Measurements from ENCODE around the gene TMEM156. TPM values are rescaled to one million over a fixed set of nuclear protein-coding genes. Genes with fewer than 3 reads are reported as not detected.
"Not testable (repeated sequence)": the region's sequence is repeated elsewhere in the genome, so short reads cannot be mapped to it uniquely, and the experiment has no call there.

TMEM156 gene
- total RNA-seq, 1 donor = under 0.01 TPM

DNA sequence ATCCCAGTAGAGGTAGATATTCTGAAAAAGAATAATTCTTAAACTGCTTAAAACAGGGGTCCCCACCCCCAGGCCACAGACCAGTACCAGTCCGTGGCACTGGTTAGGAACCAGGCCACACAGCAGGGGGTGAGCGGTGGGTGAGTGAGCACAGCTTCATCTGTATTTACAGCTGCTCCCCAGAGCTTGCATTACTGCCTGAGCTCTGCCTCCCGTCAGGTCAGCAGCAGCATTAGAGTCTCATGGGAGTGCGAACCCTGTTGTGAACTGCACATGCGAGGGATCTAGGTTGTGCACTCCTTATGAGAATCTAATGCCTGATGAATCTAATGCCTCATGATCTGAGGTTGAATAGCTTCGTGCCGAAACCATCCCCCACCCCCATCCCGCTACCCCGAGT, 87.8 kb downstream of the TMEM156 start:
- no peak for DNase-seq (ENCODE audit: low read depth)
- no peak overlapping the region for H3K4me3 ChIP-seq (ENCODE audit: low read depth, low read length)
- TF ChIP-seq, protein P1, sequence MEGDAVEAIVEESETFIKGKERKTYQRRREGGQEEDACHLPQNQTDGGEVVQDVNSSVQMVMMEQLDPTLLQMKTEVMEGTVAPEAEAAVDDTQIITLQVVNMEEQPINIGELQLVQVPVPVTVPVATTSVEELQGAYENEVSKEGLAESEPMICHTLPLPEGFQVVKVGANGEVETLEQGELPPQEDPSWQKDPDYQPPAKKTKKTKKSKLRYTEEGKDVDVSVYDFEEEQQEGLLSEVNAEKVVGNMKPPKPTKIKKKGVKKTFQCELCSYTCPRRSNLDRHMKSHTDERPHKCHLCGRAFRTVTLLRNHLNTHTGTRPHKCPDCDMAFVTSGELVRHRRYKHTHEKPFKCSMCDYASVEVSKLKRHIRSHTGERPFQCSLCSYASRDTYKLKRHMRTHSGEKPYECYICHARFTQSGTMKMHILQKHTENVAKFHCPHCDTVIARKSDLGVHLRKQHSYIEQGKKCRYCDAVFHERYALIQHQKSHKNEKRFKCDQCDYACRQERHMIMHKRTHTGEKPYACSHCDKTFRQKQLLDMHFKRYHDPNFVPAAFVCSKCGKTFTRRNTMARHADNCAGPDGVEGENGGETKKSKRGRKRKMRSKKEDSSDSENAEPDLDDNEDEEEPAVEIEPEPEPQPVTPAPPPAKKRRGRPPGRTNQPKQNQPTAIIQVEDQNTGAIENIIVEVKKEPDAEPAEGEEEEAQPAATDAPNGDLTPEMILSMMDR (IDR thresholded peaks at IDR 0.05; ENCODE audit: insufficient read depth, low read depth, low read length) = no peak

DNA sequence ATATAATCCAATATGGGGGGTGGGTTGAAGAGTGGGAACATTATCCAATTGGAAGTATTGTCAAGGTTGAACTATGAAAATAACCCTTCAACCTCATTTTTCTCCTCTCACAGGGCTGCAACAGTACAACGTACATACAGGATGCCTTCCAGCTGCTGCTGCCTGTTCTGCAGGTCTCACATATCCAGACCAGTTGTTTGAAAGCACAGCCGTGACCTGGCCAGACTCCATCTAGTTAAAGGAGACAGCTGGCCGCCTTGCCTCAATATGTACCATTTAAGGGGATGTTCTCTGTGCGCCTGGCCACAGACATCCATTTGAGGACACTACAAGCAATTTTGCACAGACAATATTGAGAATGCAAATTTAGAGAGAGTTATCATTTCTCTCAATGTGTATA, 88.9 kb downstream of the TMEM156 start:
- peak; percentile 79 for DNase-seq (ENCODE audit: low read depth)

DNA sequence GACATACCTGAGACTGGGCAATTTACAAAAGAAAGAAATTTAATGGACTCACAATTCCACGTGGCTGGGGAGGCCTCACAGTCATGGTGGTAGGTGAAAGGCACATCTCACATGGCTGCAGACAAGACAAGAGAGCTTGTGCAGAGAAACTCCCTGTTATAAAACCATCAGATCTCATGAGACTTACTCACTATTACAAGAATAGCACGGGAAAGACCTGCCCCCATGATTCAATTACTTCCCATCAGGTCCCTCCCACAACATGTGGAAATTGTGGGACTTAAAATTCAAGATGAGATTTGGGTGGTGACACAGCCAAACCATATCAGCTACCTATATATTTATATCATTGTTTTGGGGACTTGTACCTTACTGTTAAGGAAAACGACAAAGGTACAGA, 90.3 kb downstream of the TMEM156 start:
- peak; percentile 42 for DNase-seq (ENCODE audit: low read depth)

More for the DNA sequence above, 88.9 kb downstream of the TMEM156 start:
- TF ChIP-seq, protein P1 (IDR thresholded peaks at IDR 0.05; ENCODE audit: insufficient read depth, low read depth, low read length) = no peak
- H3K4me3 ChIP-seq (ENCODE audit: low read depth, low read length) = no peak overlapping the region

DNA sequence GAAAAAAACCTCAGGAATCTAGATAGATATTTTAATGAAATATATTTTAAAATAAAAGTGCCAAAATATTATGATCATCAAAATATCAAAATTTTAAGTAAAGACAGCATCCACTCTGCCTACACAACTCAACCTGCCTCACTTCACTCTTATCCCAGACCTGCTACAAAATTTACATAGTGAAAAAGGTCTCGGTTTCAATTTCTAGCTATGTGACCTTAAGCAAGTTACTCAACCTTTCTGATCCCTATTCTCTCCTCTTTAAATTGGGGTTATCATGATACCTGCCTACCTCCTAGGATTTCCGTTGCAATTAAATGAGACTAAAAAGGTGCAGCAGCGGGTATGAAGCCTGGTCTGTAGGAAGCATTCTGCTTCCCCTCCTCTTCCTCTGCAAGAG, 91.7 kb downstream of the TMEM156 start:
- H3K4me3 ChIP-seq (ENCODE audit: low read depth, low read length) = no peak overlapping the region
- TF ChIP-seq, protein P1 (IDR thresholded peaks at IDR 0.05; ENCODE audit: insufficient read depth, low read depth, low read length) = no peak
- DNase-seq (ENCODE audit: low read depth) = no peak

More for the DNA sequence above, 90.3 kb downstream of the TMEM156 start:
- H3K4me3 ChIP-seq (ENCODE audit: low read depth, low read length) = not testable (repeated sequence)

DNA sequence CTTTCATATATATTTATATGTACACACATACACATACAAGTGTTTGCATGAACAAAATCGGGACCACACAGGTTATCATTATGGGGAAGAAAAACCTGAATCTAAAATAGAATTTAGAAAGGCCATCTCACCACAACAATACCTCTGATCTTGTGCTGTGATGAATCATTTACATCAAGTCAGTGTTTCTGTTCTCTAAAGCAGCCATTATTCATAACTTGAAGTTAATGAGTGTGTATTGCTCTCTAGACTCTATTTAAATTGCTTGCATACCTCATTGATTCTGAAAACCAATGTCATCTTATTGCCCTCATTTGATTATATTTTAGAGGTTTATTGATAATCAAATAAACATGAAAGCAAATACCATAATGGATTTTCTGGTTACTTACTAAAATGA, 93.0 kb downstream of the TMEM156 start:
- no peak for DNase-seq (ENCODE audit: low read depth)
- TF ChIP-seq, protein P1 (IDR thresholded peaks at IDR 0.05; ENCODE audit: insufficient read depth, low read depth, low read length) = no peak
- no peak overlapping the region for H3K4me3 ChIP-seq (ENCODE audit: low read depth, low read length)

DNA sequence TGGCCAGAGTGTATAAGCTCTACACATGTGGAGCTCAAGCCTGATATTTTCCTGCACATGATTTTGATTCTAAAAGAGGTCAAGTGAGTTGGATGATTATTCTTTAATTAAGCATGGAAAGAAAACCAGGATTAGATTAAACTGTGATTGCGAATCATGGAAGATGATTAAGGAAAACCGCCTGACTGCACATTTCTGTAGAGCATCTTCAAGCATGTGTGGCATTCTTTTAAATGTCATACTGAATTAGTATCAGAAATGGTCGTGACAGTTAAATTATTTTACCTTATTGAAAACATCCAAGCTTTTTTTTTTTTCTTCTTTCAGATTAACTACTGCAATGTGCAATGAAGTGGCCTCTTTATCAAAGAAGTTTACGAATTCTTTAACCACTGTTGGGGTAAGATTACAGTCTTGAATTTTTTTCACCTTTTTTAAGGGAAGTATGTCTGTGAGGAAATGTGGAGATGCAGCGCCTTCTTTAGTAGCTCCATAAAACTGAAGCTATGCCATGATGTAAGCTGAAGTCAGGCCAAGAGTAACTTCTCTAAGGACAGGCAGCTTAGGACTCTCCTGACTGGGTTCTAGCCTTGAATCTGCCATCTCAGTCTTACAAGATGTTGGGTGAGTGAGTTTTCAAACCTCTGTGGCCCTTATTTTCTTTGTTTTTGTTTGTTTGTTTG, 96.7 kb downstream of the TMEM156 start:
- no peak overlapping the region for H3K4me3 ChIP-seq (ENCODE audit: low read depth, low read length)
- TF ChIP-seq, protein P1 (IDR thresholded peaks at IDR 0.05; ENCODE audit: insufficient read depth, low read depth, low read length) = no peak
- DNase-seq (ENCODE audit: low read depth) = peak; percentile 20

DNA sequence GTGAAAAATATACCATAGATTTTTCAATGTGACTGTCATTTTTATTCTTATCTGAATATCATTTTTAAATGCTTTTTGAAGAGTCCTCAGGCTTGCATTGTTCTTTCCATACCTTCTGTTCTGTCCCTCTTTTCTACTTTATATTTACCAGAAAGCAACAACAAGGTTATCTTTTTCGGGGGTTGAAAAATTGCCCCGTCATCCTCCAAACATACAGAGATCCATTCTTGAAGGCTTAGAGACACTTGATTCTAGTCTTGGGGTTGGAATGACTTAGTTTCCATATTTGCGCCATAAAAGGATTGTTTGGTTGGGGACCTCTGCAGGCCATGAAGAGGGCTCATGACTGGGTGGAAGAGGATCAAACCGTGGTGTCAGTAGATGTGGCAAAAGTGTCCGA, 101.1 kb downstream of the TMEM156 start:
- DNase-seq (ENCODE audit: low read depth) = no peak
- TF ChIP-seq, protein P1 (IDR thresholded peaks at IDR 0.05; ENCODE audit: insufficient read depth, low read depth, low read length) = no peak
- H3K4me3 ChIP-seq (ENCODE audit: low read depth, low read length) = no peak overlapping the region

Data from fibroblast of villous mesenchyme (primary cell).